Measurements from ENCODE around the gene BCAP29.

The BCAP29 gene

GRCh38 chr7:107581387-107582013 is 1.5 kb downstream of the BCAP29 start:
- no peak for DNase-seq (ENCODE audit: low read depth in 2 of 3, low spot score in 1 of 3)

GRCh38 chr7:107582875-107583274 is 2.8 kb downstream of the BCAP29 start:
- no peak for DNase-seq (ENCODE audit: low read depth in 2 of 3, low spot score in 1 of 3)

- DNase-seq (ENCODE audit: low read depth in 2 of 3, low spot score in 1 of 3) = no peak
These were observed 4.7 kb downstream of the BCAP29 start for GRCh38 chr7:107584716-107585115.

- DNase-seq (ENCODE audit: low read depth in 2 of 3, low spot score in 1 of 3) = no peak
These were observed 8.6 kb downstream of the BCAP29 start for GRCh38 chr7:107588529-107589130.

- DNase-seq (ENCODE audit: low read depth in 2 of 3, low spot score in 1 of 3) = no peak
These were observed 11.4 kb downstream of the BCAP29 start for GRCh38 chr7:107591421-107591820.

GRCh38 chr7:107592361-107593024 is 12.4 kb downstream of the BCAP29 start:
- DNase-seq (ENCODE audit: low read depth in 2 of 3, low spot score in 1 of 3) = no peak

GRCh38 chr7:107593025-107593410 is 13.0 kb downstream of the BCAP29 start:
- DNase-seq (ENCODE audit: low read depth in 2 of 3, low spot score in 1 of 3) = no peak

GRCh38 chr7:107594961-107595737 is 15.1 kb downstream of the BCAP29 start:
- no peak for DNase-seq (ENCODE audit: low read depth in 2 of 3, low spot score in 1 of 3)

- no peak for DNase-seq (ENCODE audit: low read depth in 2 of 3, low spot score in 1 of 3)
These were observed 17.0 kb downstream of the BCAP29 start for GRCh38 chr7:107596881-107597581.

GRCh38 chr7:107597582-107597916 is 17.5 kb downstream of the BCAP29 start:
- no peak for DNase-seq (ENCODE audit: low read depth in 2 of 3, low spot score in 1 of 3)

GRCh38 chr7:107597953-107598352 is 17.9 kb downstream of the BCAP29 start:
- DNase-seq (ENCODE audit: low read depth in 2 of 3, low spot score in 1 of 3) = no peak

- DNase-seq (ENCODE audit: low read depth in 2 of 3, low spot score in 1 of 3) = no peak
These were observed 19.2 kb downstream of the BCAP29 start for GRCh38 chr7:107599262-107599661.

GRCh38 chr7:107600816-107601215 is 20.8 kb downstream of the BCAP29 start:
- DNase-seq (ENCODE audit: low read depth in 2 of 3, low spot score in 1 of 3) = no peak

- DNase-seq (ENCODE audit: low read depth in 2 of 3, low spot score in 1 of 3) = no peak
These were observed 25.3 kb downstream of the BCAP29 start for GRCh38 chr7:107605218-107605815.

GRCh38 chr7:107606303-107606702 is 26.3 kb downstream of the BCAP29 start:
- DNase-seq (ENCODE audit: low read depth in 2 of 3, low spot score in 1 of 3) = no peak

- DNase-seq (ENCODE audit: low read depth in 2 of 3, low spot score in 1 of 3) = no peak
These were observed 29.8 kb downstream of the BCAP29 start for GRCh38 chr7:107609811-107610261.

GRCh38 chr7:107610323-107610722 is 30.3 kb downstream of the BCAP29 start:
- DNase-seq (ENCODE audit: low read depth in 2 of 3, low spot score in 1 of 3) = no peak

GRCh38 chr7:107613439-107613838 is 33.4 kb downstream of the BCAP29 start:
- DNase-seq (ENCODE audit: low read depth in 2 of 3, low spot score in 1 of 3) = no peak

- DNase-seq (ENCODE audit: low read depth in 2 of 3, low spot score in 1 of 3) = no peak
These were observed 33.9 kb downstream of the BCAP29 start for GRCh38 chr7:107613948-107614347.

- no peak for DNase-seq (ENCODE audit: low read depth in 2 of 3, low spot score in 1 of 3)
These were observed 34.4 kb downstream of the BCAP29 start for GRCh38 chr7:107614425-107614824.

Data from stimulated activated CD4-positive, alpha-beta T cell treated with anti-CD3 and anti-CD28 coated beads, Interleukin-12 subunit alpha, Interleukin-12 subunit beta, amount 100 ng/mL, for 48 hours (primary cell).